Activated CD4-positive, CD25-positive, alpha-beta regulatory T cell (primary cell): ENCODE results near the gene PELI1.
"Not testable (repeated sequence)": the region's sequence is repeated elsewhere in the genome, so short reads cannot be mapped to it uniquely, and the experiment has no call there.

ENCODE experiments used
- DNase-seq, 4 experiments: peaks; one replicate each; lab custom pipeline; 2025; lab: John Stamatoyannopoulos, UW

Gene PELI1

DNA sequence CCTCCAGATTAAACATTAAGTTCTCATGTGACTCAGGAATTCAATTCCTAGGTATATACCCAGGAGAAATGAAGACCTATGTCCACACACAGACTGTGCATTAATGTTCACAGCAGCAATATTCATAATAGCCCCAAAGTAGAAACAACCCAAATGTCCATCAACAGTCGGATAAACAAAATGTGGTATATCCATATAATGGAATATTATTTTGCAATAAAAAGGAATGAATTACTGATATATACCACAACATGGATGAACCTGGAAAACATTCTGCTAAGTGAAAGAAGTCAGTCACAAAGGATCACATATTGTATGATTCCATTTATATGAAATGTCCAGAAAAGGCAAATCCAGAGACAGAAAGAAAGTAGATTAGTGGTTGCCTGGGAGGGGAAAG is 20.5 kb downstream of the PELI1 start:
- DNase-seq: no peak

GRCh38 chr2:64122358-64122757 is 21.9 kb downstream of the PELI1 start:
- DNase-seq: no peak

DNA sequence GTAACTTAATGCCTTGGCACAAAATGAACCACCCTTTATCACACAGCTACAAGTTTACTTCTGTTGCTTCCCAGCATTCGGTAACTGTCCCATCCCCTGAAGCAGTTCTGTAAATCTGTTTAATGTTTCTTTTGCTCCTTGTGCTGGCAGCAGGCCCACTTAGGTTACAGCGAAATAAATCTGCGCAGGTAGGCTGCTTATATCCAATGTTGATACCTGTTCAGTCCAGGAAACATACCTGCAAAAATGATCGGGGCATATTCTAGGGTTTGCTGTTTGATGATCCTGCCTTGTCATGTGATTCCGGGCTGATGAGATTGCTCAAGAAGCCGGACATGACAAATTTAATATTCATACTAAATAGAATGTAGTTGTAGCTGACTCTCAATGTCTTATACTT is 23.3 kb downstream of the PELI1 start:
- no peak for DNase-seq

DNA sequence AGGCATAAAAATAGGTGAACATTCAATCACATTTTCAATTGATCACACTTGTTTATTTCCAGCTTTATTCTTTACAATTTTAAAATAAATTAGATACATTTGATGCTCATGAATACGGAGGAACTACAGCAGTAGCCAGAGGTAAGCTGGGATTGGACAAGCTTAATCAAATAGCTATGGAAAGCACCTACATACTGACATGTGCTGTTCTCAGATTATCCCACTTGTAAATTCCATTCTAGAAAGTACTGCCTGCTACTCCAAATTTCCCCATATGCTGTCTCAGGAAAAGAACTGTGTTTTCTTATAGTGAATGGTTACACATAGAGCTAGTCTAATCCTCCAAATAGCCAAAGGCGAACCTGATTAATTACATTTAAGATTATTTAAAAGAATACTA is 24.2 kb downstream of the PELI1 start:
- no peak for DNase-seq

DNA sequence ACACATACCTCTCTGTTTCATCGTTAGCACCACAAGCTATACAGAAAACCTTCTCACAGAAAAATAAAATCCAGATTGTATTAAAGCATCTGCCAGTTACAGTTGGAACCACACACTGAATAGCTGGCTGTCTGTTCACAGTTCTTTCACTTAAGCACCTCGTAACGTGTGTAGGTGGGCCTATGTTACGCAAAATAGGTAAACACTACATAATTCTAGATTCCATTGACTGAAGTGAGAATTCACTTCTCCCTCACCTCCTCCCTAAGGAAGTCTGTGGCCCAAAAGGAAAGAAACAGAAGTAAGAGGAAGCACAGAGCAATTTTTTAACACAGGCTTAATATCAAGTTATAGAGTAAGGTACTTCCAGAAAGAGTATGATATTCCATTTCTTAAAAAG is 24.9 kb downstream of the PELI1 start:
- no peak for DNase-seq

DNA sequence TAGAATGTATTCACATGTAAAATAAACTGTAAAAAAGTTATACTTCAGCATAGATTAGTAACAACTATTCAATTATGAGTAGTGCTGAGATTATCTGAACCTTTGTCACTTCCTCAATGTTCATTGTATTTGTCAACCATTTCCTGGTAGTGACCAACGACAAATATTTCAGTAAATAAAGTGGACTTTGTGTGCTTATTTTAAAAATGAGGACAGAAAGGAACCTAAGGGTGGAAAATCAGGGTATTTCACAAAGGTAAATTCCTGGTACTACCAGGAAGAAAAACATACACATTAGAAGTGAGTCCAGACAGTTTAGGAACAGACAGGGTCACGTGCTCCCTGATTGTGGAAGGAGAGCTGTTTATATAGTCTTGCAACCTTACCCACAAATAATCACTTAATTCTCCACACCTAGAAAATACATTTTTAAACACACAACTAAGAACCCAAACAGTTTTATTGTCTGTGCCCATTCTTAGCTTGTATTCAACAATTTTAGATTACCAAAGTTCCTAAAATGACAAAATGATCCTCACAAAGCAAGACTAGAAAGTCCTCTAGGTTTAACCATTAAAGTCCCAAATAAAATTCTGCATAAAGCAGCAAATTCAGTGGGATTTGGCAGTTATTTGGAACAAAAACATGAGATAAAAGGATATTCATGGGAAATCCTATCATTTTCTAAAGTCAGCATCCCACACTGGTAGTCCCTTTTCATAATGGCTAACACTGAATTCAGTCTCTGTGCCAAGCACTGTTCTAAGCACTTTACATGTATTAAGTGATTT is 28.2 kb downstream of the PELI1 start:
- DNase-seq: no peak

- DNase-seq: no peak
Measured at GRCh38 chr2:64114912-64115277, 29.3 kb downstream of the PELI1 start.

- no peak for DNase-seq
Measured at GRCh38 chr2:64114063-64114911, 29.9 kb downstream of the PELI1 start.

- DNase-seq: no peak
Measured at GRCh38 chr2:64112016-64112415, 32.2 kb downstream of the PELI1 start.

DNA sequence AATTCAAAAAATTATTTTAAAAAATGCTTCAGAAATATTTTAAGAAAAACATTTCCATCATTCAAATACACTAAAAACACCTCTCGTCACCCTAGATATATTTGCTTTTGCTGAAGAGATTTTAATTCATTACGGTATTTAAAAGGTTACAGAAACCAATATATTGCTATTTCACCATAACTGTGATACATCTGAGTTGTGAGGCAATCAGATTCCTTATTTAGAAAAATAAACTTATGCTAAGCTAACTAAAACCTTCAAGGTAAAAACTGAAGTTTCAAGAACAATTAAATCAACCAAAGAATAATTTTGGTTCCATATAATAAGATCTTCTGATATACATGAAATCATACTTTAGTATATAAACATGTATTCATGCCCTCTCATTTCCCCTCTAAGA is 32.8 kb downstream of the PELI1 start:
- no peak for DNase-seq

DNA sequence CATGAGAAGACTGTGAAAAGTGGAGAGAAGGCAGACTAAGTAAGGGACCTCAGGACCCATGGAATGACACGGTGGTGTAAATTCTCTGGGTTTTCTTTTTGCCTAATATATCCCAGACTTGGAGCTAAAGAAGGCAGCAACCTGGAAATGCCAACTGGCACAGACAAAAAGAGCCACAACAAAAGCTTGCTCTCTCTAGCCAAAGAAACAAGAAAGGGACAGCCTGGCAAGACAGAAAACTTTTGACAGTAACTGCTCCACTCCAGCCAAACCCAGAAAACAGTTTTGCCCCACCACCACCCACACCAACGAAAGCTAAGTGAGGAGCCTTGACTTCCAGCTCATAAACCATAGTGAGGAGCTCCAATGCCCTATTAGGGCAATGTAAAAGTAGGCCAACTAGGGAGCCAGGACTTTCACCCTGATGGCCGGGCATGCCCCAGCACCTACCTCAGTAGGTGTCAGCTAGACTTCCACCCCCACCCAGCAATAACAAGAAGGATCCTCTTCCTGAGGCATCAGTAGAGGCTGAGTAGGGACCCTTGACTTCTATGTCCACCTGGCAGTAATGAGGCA is 35.5 kb downstream of the PELI1 start:
- no peak for DNase-seq

GRCh38 chr2:64106481-64106880 is 37.7 kb downstream of the PELI1 start:
- no peak for DNase-seq

- DNase-seq: no peak
Measured at GRCh38 chr2:64105670-64106461, 38.4 kb downstream of the PELI1 start.

- no peak for DNase-seq
Measured at GRCh38 chr2:64104933-64105332, 39.3 kb downstream of the PELI1 start.

GRCh38 chr2:64102736-64103135 is 41.5 kb downstream of the PELI1 start:
- not testable (repeated sequence) for DNase-seq

DNA sequence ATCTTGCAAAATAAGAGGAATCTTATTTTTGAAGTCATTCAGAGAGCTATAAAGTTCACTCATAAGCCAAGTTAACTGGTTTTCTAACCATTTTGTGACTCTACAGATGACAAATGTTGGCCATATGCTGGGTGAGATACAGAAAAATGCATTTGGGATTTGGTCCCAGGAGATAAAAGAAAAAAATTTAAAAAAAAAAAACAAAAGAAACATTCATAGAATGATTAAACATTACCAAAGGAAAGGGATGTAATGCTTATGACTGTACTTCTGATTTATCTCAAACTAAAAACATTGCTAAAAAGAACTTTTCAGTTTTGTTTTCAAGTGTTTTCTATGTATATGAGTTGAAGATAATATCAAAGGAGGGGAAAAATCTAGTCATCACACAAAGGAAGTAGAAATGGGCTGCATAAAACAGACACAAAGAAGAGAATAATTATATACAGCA is 43.1 kb downstream of the PELI1 start:
- DNase-seq: no peak

GRCh38 chr2:64100584-64100983 is 43.6 kb downstream of the PELI1 start:
- not testable (repeated sequence) for DNase-seq

GRCh38 chr2:64094663-64095382 is 49.4 kb downstream of the PELI1 start:
- DNase-seq: no peak

DNA sequence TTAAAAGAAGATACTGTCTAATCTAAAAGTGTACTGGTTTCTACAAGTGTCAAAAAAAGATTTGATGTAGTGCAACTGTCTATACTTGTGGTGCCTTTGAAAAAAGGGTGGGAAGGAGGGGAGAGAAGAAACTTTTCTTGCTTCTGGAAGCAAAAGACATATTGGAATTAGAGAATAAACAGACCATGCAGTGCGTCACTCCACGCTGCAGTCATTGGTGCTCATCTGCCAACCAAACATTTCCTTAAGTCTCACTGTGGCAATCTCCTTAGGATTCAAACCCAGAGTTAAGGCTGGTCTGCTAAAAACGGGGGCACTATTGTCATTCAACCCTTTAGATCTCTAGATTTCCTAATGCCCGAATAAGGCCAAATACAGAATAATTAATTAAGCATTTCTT is 50.9 kb downstream of the PELI1 start:
- no peak for DNase-seq

DNA sequence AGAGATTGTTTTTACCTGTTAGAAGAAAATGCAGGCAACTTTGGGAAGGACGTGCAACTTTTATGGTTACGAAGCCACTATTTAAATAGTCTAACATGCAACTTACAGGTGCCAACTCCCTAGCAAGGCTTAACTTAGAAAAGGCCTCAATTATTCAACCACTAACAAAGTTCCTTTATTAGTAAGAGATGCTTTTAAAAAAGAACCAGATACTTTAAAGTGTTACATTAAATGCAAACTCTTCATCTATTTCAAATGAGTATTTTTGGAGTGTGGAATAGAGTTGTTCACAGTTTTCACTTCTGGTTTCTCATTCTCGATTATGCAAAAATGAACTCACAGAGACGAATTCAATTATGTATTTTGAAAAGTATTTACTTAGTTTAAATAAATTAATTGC is 51.7 kb downstream of the PELI1 start:
- no peak for DNase-seq

GRCh38 chr2:64090264-64090663 is 54.0 kb downstream of the PELI1 start:
- no peak for DNase-seq
